H1 (cell line): ENCODE data around the gene OTUD3. TPM values are rescaled to one million over a fixed set of nuclear protein-coding genes. Genes with fewer than 3 reads are reported as not detected.

ENCODE experiments used
- BCL11A ChIP-seq, 2 experiments: IDR thresholded peaks; one replicate each; pipeline ENCODE4 v1.6.1; 2011; ENCODE audit warnings: low read depth in 2 of 2, low read length in 2 of 2, mild to moderate bottlenecking in 2 of 2
- BRCA1 ChIP-seq: IDR thresholded peaks from 2 replicates; pipeline ENCODE4 v1.6.1; 2012; ENCODE audit warnings: low read depth, low read length, improper control_type of control experiment
- CBX5 ChIP-seq: fragments of 300-800, 300-1000 bp; sonication (generic); IDR thresholded peaks from 2 replicates; pipeline ENCODE4 v1.7.1; 2016; ENCODE audit warnings: antibody characterized with exemption, low read length, low read depth
- EP300 ChIP-seq, 2 experiments: IDR thresholded peaks; 1 replicate in 1 of 2; 2 replicates in 1 of 2; pipeline ENCODE4 v1.6.1; 2011 to 2012; ENCODE audit warnings: low read depth in 2 of 2, low read length in 2 of 2, mild to moderate bottlenecking in 2 of 2, borderline replicate concordance in 1 of 2, inconsistent platforms in 1 of 2, moderate library complexity in 1 of 2
- EZH2 ChIP-seq: fragments of 200-600 bp; sonication (generic); IDR thresholded peaks from 2 replicates; pipeline ENCODE4 v1.7.1; 2012; ENCODE audit warnings: low read depth, mild to moderate bottlenecking, moderate library complexity, low read length, inconsistent platforms; ENCODE audit not compliant: severe bottlenecking
- FOSL1 ChIP-seq: IDR thresholded peaks from 2 replicates; pipeline ENCODE4 v1.6.1; 2011; ENCODE audit warnings: mild to moderate bottlenecking, low read depth, low read length, moderate library complexity; ENCODE audit not compliant: insufficient read depth
- HDAC6 ChIP-seq: IDR thresholded peaks from one replicate; pipeline ENCODE4 v1.7.1; 2012; ENCODE audit warnings: low read depth, mild to moderate bottlenecking, inconsistent platforms, low read length, moderate library complexity
- JUN ChIP-seq: IDR thresholded peaks from 2 replicates; pipeline ENCODE4 v1.6.1; 2011; ENCODE audit warnings: low read depth, mild to moderate bottlenecking, improper control_type of control experiment, low read length
- JUND ChIP-seq: IDR thresholded peaks from 2 replicates; pipeline ENCODE4 v1.6.1; 2011; ENCODE audit warnings: mild to moderate bottlenecking, improper control_type of control experiment, low read length
- KDM1A ChIP-seq: fragments of 200-600, 300-600 bp; sonication (generic); IDR thresholded peaks from 2 replicates; pipeline ENCODE4 v1.7.1; 2016; ENCODE audit warnings: mild to moderate bottlenecking, low read length, borderline replicate concordance
- KDM5A ChIP-seq: fragments of 200-600 bp; IDR thresholded peaks from 2 replicates; pipeline ENCODE4 v1.7.1; 2012; ENCODE audit warnings: mild to moderate bottlenecking, low read length, inconsistent platforms, mixed read lengths
- RAD21 ChIP-seq, 2 experiments: IDR thresholded peaks in 1 of 2; conservative IDR thresholded peaks in 1 of 2; 2 replicates each; pipeline ENCODE4 v1.6.1; 2011; ENCODE audit warnings: low read depth in 2 of 2, low read length in 2 of 2, improper control_type of control experiment in 1 of 2, inconsistent platforms in 1 of 2, mild to moderate bottlenecking in 1 of 2, moderate library complexity in 1 of 2
- RBBP5 ChIP-seq: IDR thresholded peaks from 2 replicates; pipeline ENCODE4 v1.7.1; 2012; ENCODE audit warnings: low read depth, mild to moderate bottlenecking, inconsistent platforms, low read length, moderate library complexity, borderline replicate concordance
- RNF2 ChIP-seq: fragments of 200-900, 300-1000 bp; sonication (generic); IDR thresholded peaks from 2 replicates; pipeline ENCODE4 v1.7.1; 2016; ENCODE audit warnings: borderline replicate concordance, low read depth, mild to moderate bottlenecking, antibody characterized with exemption, low read length; ENCODE audit not compliant: poor library complexity, severe bottlenecking; ENCODE audit errors: missing control alignments
- SAP30 ChIP-seq: fragments of 300-600 bp; sonication (generic); IDR thresholded peaks from 2 replicates; pipeline ENCODE4 v1.7.1; 2012; ENCODE audit warnings: low read length, moderate library complexity, mild to moderate bottlenecking, inconsistent platforms; ENCODE audit not compliant: insufficient read depth, insufficient replicate concordance
- SIX5 ChIP-seq: IDR thresholded peaks from 2 replicates; pipeline ENCODE4 v1.6.1; 2011; ENCODE audit warnings: mild to moderate bottlenecking, low read depth, low read length
- SP1 ChIP-seq: IDR thresholded peaks from 2 replicates; pipeline ENCODE4 v1.6.1; 2011; ENCODE audit warnings: low read depth, low read length
- SP4 ChIP-seq: IDR thresholded peaks from 2 replicates; pipeline ENCODE4 v1.6.1; 2012; ENCODE audit warnings: low read length, inconsistent platforms
- SRF ChIP-seq: IDR thresholded peaks from 2 replicates; pipeline ENCODE4 v1.6.1; 2011; ENCODE audit warnings: mild to moderate bottlenecking, low read depth, low read length, moderate library complexity
- TAF1 ChIP-seq: IDR thresholded peaks from 2 replicates; pipeline ENCODE4 v1.6.1; 2011; ENCODE audit warnings: mild to moderate bottlenecking, low read depth, low read length
- TAF7 ChIP-seq: optimal IDR thresholded peaks from 2 replicates; pipeline ENCODE3; 2011; ENCODE audit warnings: low read depth, mild to moderate bottlenecking, inconsistent platforms, low read length, moderate library complexity, borderline replicate concordance
- polyA plus RNA-seq, 7 experiments: library from polyadenylated mRNA; depleted of rRNA in 3 of 7; stranded (reverse) in 5 of 7; unstranded in 2 of 7; fragments of >200 nt in 5 of 7; fragments of 200-250 nt in 2 of 7; gene quantifications; 1 replicate in 5 of 7; 2 replicates in 1 of 7; 4 replicates in 1 of 7; pipeline versions ENCODE4 v1.2.1 to v1.2.3, GENCODE V29; 2011 to 2013; ENCODE audit warnings: missing spikeins in 2 of 7, mixed read lengths in 2 of 7
- total RNA-seq: library from RNA; stranded (reverse); fragmentation: NEBNext Ultra II Directional; extraction: Animal tissue kit (Norgen Biotek cat#: 25700); gene quantifications from 2 replicates; pipeline ENCODE4 v1.2.1, GENCODE V29; 2021
- TF ChIP-seq, protein P1 (sequence below): IDR thresholded peaks from 2 replicates; pipeline ENCODE4 v1.6.1; 2011; ENCODE audit warnings: low read depth, mild to moderate bottlenecking, low read length; ENCODE audit not compliant: insufficient read depth

The OTUD3 gene
- total and polyA plus RNA-seq, 2 of the 8 experiments (the other 6 are each of a cell fraction or from before 2014, with no cell fraction given), result 6.3 to 11.9 TPM

DNA sequence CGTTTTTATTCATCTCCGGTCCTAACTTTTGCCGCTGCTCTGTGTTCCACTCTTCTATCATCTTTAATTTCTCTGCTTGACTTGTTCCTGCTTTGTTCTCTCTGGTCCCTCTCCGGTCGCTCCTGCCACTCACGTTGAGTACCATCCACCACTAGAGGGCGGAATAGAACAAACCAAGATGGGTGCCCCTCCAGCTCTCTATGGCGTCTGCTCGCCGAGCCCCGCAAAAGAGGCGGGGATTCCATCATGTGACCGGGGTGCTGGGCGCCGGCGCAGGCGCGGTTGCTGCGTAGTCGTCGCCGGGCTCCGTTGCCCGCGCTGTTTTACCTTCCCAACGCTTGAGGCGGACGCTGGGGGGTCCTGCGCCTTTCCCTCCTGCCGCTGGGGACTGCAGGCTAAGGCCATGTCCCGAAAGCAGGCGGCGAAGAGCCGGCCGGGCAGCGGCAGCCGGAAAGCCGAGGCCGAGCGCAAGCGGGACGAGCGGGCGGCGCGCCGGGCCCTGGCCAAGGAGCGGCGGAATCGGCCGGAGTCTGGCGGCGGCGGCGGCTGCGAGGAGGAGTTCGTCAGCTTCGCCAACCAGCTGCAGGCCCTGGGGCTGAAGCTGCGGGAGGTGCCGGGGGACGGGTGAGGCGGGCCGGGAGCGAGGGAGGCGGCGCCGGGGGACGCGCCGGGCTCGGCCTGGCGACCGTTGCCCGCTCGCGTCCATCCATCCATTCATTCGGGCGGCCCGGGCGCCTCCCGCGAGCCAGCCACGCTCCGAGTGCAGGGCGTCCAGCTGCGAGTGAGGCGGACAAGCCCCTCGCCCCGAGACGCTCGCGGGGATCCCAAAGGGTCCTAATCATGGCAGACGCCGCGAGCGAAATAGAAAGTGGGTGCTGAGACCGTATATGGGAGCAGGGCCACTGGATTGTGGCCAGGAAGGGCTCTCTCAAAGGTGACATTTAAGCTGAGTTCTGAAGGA, at the start of gene OTUD3 (continued):
- TF ChIP-seq JUND (no peak), EP300 (IDR thresholded peaks at IDR 0.05; ENCODE audit: borderline replicate concordance in 1 of 2, low read depth in 2 of 2, low read length in 2 of 2) (no peak), BRCA1 (0 out of 2 replicates have a peak, but pooled peaks have one; percentile 5), FOSL1 (no peak), SAP30 (no peak), RAD21 (IDR thresholded peaks at IDR 0.05 in 1 of 2, conservative IDR thresholded peaks at IDR 0.05 in 1 of 2; ENCODE audit: low read depth in 2 of 2, low read length in 2 of 2) (peak; percentile 40 to 66), RNF2 (no peak), SP4 (0 out of 2 replicates have a peak, but pooled peaks have one; percentile 34), RBBP5 (peak; percentile 88; the same call in 1 of the 2 replicates), SP1 (no peak), KDM1A (no peak), BCL11A (IDR thresholded peaks at IDR 0.05; ENCODE audit: low read depth in 2 of 2, low read length in 2 of 2) (no peak), TAF7 (no peak), EZH2 (no peak), CBX5 (no peak), HDAC6 (no peak), JUN (no peak), KDM5A (no peak), SRF (no peak), SIX5 (no peak), TAF1 (peak; percentile 79; the same call in 1 of the 2 replicates)
- TF ChIP-seq, protein P1, sequence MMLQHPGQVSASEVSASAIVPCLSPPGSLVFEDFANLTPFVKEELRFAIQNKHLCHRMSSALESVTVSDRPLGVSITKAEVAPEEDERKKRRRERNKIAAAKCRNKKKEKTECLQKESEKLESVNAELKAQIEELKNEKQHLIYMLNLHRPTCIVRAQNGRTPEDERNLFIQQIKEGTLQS, result peak; percentile 91
